ENCODE results near the gene GSN. TPM values are rescaled to one million over a fixed set of nuclear protein-coding genes. Genes with fewer than 3 reads are reported as not detected.

Gene GSN
- total and polyA plus RNA-seq, 10 of the 15 experiments (the other 5 are each of a cell fraction or from before 2014, with no cell fraction given): 0.66 to 9.2 (median 6.2) TPM

- H3K9me3 ChIP-seq (replicated peaks; ENCODE audit: control insufficient read depth, insufficient read depth, low read length): no peaks in the 10 kb centered on the region; the same call in 2 of the 3 replicates
- FAIRE-seq: no peak
- ChIA-PET RAD21 (ENCODE audit: unreplicated experiment) (interaction anchor here (0.9 kb wide), 1 partner anchor 150 kb away, joined by 3 read pairs; no protein-coding TSS in a partner anchor), CTCF (interaction anchor here (1.1 to 2.5 kb wide), 4 partner anchors 10 to 151 kb away, joined by 3 to 13 read pairs (median 4); no protein-coding TSS in a partner anchor), SMC1A (ENCODE audit: uncharacterized antibody, unreplicated experiment) (interaction anchor here (0.8 to 3.5 kb wide), 6 partner anchors 10 to 38 kb away, joined by 3 to 22 read pairs (median 3); no protein-coding TSS in a partner anchor), POLR2A (no interaction called here)
- no peak for TF ChIP-seq FOXK2 (IDR thresholded peaks at IDR 0.05)
- TF ChIP-seq PAX5 (IDR thresholded peaks at IDR 0.05; ENCODE audit: borderline replicate concordance, low read depth, low read length): no peak
- no peak for TF ChIP-seq TBL1XR1 (IDR thresholded peaks at IDR 0.05; ENCODE audit: low read depth, low read length)
- no peak for TF ChIP-seq ZNF274 (IDR thresholded peaks at IDR 0.05; ENCODE audit: insufficient read depth, insufficient read length)
- TF ChIP-seq TCF12 (IDR thresholded peaks at IDR 0.05; ENCODE audit: low read depth, low read length): no peak
- TF ChIP-seq NR2F1 (conservative IDR thresholded peaks at IDR 0.05): no peak
- TF ChIP-seq SIX5 (IDR thresholded peaks at IDR 0.05; ENCODE audit: low read depth, low read length, severe bottlenecking): no peak
- H3K27ac ChIP-seq (ENCODE audit: control insufficient read depth, insufficient read depth): no peak overlapping the region
- in situ Hi-C loops (cut with MboI): no loop called here
- H4K20me1 ChIP-seq (ENCODE audit: control insufficient read depth, insufficient read depth): no peaks in the 10 kb centered on the region
- intact Hi-C loops (cut with micrococcal nuclease; ENCODE audit: unreplicated experiment): no loop called here
- H3K79me2 ChIP-seq (ENCODE audit: control insufficient read depth, insufficient read depth, low read length): no peaks in the 10 kb centered on the region; the same call in 1 of the 2 replicates
- H3K4me2 ChIP-seq (ENCODE audit: control insufficient read depth, insufficient read depth): no peak overlapping the region
- H3K4me3 ChIP-seq: no peak overlapping the region
- DNase-seq (ENCODE audit: low read depth, low spot score): no peak
- no peaks in the 10 kb centered on the region for H3K27me3 ChIP-seq (replicated peaks in 1 of 2; ENCODE audit: control insufficient read depth in 2 of 2, insufficient read depth in 2 of 2, low read length in 1 of 2)
- ATAC-seq: no peak
- BruUV-seq (replicated peaks): no TSS peak
- H2AFZ ChIP-seq (ENCODE audit: control insufficient read depth, low read depth, low read length): no peak overlapping the region
- 93% methylated on average over 1 of the region's 1 CpG for WGBS (ENCODE audit: insufficient coverage, insufficient replicate concordance, low lambda C conversion rate, missing lambda C conversion rate)
- peaks cover 13% of the 10 kb centered on the region for H3K4me1 ChIP-seq (ENCODE audit: control insufficient read depth, insufficient read depth, low read length)
- no peak overlapping the region for H3K9ac ChIP-seq (ENCODE audit: control insufficient read depth, insufficient read depth, low read length)
- H3K36me3 ChIP-seq (ENCODE audit: control insufficient read depth in 2 of 2, insufficient read depth in 2 of 2, low read length in 1 of 2): no peaks in the 10 kb centered on the region
These were observed 95.6 kb downstream of the GSN start for GRCh38 chr9:121363622-121363961.

- POLR2A ChIA-PET: no interaction called here
- no peaks in the 10 kb centered on the region; the same call in 1 of the 2 replicates for H3K79me2 ChIP-seq (ENCODE audit: control insufficient read depth, insufficient read depth, low read length)
These were observed 96.1 kb downstream of the GSN start for GRCh38 chr9:121364077-121364476.

More at GRCh38 chr9:121364077-121364476, 96.1 kb downstream of the GSN start:
- RAD21 ChIA-PET (ENCODE audit: unreplicated experiment): interaction anchor here (0.9 kb wide), 1 partner anchor 151 kb away, joined by 3 read pairs; no protein-coding TSS in a partner anchor
- no peak overlapping the region for H3K9ac ChIP-seq (ENCODE audit: control insufficient read depth, insufficient read depth, low read length)
- no peaks in the 10 kb centered on the region; the same call in 2 of the 3 replicates for H3K9me3 ChIP-seq (replicated peaks; ENCODE audit: control insufficient read depth, insufficient read depth, low read length)
- no peak overlapping the region for H2AFZ ChIP-seq (ENCODE audit: control insufficient read depth, low read depth, low read length)
- no peaks in the 10 kb centered on the region for H4K20me1 ChIP-seq (ENCODE audit: control insufficient read depth, insufficient read depth)
- H3K36me3 ChIP-seq (ENCODE audit: control insufficient read depth in 2 of 2, insufficient read depth in 2 of 2, low read length in 1 of 2): no peaks in the 10 kb centered on the region
- CTCF ChIA-PET: interaction anchor here (1.1 to 2.5 kb wide), 4 partner anchors 10 to 151 kb away, joined by 3 to 13 read pairs (median 6); no protein-coding TSS in a partner anchor
- H3K4me1 ChIP-seq (ENCODE audit: control insufficient read depth, insufficient read depth, low read length): peaks cover 9% of the 10 kb centered on the region
- no peak for TF ChIP-seq ESRRA (IDR thresholded peaks at IDR 0.05; ENCODE audit: low read length)
- no peak for TF ChIP-seq JUNB (IDR thresholded peaks at IDR 0.05)
- no peak for TF ChIP-seq ZNF687 (IDR thresholded peaks at IDR 0.05)
- TF ChIP-seq STAT1 (conservative IDR thresholded peaks at IDR 0.05): no peak
- intact Hi-C loops (cut with micrococcal nuclease; ENCODE audit: unreplicated experiment) (no loop called here), in situ Hi-C loops (cut with MboI) (no loop called here)
- no TSS peak for BruUV-seq (replicated peaks)
- SMC1A ChIA-PET (ENCODE audit: uncharacterized antibody, unreplicated experiment): interaction anchor here (0.6 to 3.5 kb wide), 7 partner anchors 10 to 1845 kb away, joined by 3 to 22 read pairs (median 3); no protein-coding TSS in a partner anchor
- DNase-seq (ENCODE audit: low read depth, low spot score) (no peak), FAIRE-seq (no peak), ATAC-seq (no peak)
- 91% methylated on average over 5 of the region's 5 CpGs for WGBS (ENCODE audit: insufficient coverage, insufficient replicate concordance, low lambda C conversion rate, missing lambda C conversion rate)
- H3K4me3 ChIP-seq: no peak overlapping the region
- no peak overlapping the region for H3K4me2 ChIP-seq (ENCODE audit: control insufficient read depth, insufficient read depth)
- no peaks in the 10 kb centered on the region for H3K27me3 ChIP-seq (replicated peaks in 1 of 2; ENCODE audit: control insufficient read depth in 2 of 2, insufficient read depth in 2 of 2, low read length in 1 of 2)
- H3K27ac ChIP-seq (ENCODE audit: control insufficient read depth, insufficient read depth): no peak overlapping the region
